EL (cell line): ENCODE measurements around the gene IFT20.
"Not testable (repeated sequence)": the region's sequence is repeated elsewhere in the genome, so short reads cannot be mapped to it uniquely, and the experiment has no call there.

Experiments
- DNase-seq: peaks from one replicate; pipeline ENCODE4 v3.0.0-alpha.2; 2016

IFT20 gene

DNA sequence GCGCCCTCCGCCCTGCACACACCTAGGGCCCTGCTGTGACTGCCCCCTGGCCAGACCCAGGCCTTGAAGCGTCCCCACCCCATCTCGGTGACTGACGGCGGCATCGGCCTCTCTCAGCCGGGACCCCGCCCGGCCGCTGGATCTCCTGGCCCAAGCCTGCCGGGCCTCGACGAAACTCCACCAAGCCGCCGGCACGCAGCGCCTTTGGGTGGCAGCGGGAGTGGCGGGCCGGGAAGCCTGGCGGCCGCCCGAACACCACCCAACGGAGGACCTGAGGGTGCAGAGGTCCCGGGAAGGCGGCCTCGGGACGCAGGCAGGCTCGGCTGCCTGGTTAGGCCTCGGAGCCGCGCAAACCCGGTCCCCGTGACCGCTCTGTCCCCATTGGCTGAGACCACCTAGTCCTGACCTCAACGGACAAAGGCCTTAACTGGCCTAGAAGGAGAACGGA is 28.3 kb downstream of the IFT20 start:
- DNase-seq, result no peak

DNA sequence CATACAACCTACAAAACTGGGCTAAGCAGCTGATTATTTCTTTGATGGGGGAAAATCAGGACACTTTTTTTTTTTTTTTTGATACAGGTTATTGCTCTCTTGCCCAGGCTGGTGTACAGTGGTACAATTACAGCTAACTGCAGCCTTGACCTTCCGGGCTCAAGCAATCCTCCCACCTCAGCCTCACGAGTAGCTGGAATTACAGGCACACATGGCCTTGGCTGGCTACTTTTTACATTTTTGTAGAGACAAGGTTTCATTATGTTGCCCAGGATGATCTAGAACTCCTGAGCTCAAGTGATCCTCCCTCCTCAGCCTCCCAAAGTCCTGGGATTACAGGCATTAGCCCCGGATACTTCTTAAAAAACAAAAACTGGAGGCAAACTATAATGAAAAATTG is 36.8 kb downstream of the IFT20 start:
- DNase-seq, result no peak

DNA sequence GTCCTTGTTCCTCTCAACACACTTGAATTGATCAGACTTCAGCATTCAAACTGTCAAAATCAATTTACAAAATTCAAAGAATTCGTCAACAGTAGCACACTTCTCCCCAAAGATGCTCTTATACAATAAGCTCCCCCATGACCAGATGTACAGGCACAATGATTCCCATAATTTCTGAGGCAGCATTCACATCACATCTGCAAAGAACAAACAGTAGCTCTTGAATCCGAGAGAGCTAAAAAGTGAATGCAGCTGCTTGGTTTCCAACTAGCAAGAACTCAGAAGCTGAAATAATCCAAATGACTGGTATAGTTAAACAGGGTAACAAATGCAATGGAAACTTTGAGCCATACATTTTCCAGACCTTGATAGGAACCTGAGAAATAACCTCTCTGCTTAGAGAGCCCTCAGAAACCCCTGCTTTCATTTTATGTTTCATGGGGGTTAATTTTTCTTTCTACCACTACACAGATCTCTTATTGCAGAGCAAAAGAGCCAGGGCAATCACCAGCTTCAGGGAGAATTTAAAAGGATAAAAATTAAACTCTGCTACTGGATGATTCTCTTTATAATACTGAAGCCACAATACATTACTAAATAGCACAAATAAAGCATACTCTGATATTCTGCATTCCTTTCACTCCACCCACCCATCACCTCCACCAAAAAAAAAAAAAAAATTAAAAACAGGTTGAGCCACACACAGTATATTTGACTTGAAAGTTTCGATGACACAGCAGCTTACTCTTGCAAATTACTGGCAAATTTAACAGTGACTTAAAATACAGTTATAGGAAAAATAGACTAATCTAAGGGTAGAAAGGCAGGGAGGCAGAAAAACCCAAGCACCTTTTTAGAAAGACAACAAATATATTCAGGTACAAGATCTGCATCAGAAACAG is 39.3 kb downstream of the IFT20 start:
- no peak for DNase-seq

DNA sequence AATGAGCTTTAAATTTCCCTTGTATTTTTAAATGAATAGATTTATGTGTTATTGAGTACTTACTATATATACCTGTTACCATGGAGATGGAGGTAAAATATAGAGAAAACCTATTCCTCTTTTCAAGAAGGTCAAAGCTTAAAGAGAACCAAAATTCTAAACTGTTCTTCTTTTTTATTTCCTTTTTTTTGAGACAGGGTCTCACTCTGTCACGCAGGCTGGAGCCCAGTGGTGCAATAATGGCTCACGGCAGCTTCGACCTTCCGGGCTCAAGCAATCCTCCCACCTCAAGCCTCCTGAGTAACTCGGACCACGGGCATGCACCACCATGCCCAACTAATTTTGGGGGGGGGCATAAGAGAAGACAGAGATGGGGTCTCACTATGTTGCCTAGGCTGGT is 41.3 kb downstream of the IFT20 start:
- no peak for DNase-seq

DNA sequence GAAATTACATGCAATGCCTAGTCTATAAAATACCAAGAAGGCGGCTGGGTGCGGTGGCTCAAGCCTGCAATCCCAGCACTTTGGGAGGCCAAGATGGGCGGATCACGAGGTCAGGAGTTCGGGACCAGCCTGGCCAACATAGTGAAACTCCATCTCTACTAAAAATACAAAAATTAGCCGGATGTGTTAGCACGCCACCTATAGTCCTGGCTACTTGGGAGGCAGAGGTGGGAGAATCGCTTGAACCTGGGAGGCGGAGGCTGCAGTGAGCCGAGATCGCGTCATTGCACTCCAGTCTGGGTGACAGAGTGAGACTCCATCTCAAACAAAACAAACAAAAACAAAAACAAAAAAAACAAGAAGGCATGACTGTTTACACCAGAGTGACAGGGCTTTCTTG is 42.4 kb downstream of the IFT20 start:
- DNase-seq, result not testable (repeated sequence)

DNA sequence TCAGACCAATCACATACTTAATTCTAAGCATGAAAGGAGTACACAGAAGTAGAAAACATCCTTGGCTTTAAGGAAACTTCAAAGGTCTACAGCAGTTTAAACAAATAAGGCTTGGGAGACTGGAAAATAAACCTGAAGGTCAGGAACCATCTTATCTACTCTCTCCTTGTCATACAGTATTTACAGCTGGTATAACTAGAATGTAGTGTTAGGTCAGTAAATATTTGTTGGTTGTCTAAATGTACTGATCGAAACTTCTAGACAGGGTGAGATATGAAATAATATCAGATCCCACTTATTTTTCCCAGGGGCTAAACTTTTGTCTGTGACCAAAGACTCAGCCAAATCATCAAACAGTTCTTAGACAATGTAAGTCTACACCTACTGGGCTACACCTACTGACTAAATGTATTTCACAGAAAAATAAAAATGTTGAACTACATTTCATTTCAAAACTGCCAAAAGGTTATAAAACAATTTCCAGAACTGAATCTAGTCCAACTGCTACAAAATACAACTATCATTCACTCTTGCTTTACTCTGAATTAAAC is 43.4 kb downstream of the IFT20 start:
- no peak for DNase-seq

DNA sequence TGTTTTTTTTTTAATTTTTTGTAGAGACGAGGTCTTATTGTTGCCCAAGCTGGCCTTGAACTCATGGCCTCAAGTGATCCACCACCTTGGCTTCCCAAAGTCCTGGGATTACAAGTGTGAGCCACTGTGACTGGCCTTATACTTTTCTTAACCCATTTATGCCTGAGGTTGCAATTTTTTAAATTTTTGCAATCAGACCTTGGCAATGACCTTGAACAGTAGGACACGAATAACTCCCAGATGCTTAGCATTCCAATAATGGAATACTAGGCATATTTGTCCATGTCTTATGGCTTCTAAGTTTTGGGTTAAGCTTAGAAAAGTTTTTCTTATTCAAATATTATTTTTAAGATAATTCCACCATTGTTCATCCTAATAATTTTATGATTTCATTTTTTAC is 44.6 kb downstream of the IFT20 start:
- peak; percentile 19 for DNase-seq

DNA sequence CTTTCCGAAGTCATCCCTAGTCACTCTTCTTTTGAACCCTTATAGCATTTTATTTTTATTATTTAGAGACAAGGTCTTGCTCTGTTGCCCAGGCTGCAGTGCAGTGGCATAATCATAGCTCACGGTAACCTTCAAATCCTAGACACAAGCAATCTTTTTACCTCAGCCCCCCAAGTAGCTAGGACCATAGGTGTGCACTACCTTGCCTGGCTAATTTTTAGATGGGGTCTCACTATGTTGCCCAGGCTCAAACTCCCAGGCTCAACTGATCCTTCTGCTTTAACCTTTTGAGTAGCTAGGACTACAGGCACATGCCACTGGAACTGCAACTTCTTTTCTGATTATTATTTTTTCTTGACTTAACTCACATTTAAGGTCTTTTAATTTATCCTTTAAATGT is 49.3 kb downstream of the IFT20 start:
- no peak for DNase-seq

DNA sequence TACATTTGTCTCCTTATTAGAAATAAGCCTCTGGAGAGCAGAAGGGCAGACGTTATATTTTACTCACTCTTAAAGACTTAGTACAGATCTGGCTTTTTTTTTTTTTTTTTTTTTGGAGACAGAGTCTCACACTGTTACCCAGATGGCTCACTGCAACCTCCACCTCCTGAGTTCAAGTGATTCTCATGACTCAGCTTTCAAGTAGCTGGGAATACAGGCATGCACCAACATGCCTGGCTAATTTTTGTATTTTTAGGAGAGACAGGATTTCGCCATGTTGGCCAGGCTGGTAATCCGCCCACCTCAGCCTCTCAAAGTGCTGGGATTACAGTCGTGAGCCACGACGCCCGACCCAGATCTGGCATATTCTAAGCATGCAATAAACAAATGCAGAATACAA is 52.7 kb downstream of the IFT20 start:
- DNase-seq, result peak; percentile 87

DNA sequence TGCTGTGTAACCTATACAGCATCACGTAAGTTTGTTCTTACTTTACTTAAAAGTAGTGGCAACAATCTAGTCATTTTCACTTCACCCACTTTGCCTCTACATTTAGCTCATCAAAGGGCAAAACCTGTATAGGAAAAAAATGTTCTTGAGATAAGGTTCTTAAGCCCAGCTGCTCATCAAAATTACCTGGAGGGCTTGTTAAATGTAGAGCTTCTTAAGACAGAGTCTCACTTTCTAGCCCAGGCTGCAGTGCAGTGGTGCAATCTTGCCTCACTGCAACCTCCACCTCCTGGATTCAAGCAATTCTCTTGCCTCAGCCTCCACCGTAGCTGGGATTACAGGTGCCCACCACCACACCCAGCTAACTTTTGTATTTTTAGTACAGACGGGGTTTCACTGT is 54.4 kb downstream of the IFT20 start:
- DNase-seq, result no peak

DNA sequence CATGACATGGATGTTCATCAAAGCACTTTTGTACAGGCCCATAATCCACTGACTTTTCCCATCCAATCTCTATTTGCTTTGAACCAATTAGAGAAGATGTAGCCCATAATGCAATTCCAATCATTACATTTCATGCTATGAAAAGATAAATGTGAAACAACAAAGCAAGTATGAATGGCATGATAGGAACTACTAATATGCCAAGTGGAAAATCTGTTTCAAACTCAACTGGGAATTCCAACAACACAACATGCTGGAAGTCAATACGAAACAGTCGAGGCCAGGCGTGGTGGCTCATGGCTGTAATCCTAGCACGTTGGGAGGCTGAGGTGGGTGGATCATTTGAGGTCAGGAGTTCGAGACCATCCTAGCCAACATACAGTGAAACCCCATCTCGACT is 55.9 kb downstream of the IFT20 start:
- DNase-seq, result peak; percentile 67
